GM12801 (cell line): Measurements from ENCODE around the gene GMPPA.

Source experiments
- TF ChIP-seq, protein P1 (sequence below): IDR thresholded peaks from one replicate; pipeline ENCODE4 v1.5.1; 2011; ENCODE audit warnings: control low read depth; ENCODE audit not compliant: insufficient read length; ENCODE audit errors: extremely low read depth

The GMPPA gene

DNA sequence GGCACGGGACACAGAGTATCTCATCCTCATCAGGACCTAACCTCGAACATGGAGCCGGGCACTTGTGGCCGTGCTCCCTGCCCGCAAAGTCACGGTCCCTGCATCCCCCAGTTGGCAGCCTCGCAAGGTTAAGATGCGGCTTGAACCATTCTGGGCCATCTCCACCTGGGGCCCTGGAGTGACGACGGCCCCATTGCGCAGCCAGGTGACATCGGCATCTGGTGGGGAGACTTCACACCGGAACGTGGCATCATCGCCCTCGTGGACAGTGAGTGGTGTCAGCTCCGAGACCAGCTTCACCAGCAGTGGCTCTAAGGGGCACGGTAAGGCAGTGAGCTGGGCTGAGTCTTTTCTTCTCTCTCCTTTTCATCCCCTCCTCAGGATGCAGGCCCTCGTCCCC lies 57.7 kb downstream of the GMPPA start:
- TF ChIP-seq, protein P1, sequence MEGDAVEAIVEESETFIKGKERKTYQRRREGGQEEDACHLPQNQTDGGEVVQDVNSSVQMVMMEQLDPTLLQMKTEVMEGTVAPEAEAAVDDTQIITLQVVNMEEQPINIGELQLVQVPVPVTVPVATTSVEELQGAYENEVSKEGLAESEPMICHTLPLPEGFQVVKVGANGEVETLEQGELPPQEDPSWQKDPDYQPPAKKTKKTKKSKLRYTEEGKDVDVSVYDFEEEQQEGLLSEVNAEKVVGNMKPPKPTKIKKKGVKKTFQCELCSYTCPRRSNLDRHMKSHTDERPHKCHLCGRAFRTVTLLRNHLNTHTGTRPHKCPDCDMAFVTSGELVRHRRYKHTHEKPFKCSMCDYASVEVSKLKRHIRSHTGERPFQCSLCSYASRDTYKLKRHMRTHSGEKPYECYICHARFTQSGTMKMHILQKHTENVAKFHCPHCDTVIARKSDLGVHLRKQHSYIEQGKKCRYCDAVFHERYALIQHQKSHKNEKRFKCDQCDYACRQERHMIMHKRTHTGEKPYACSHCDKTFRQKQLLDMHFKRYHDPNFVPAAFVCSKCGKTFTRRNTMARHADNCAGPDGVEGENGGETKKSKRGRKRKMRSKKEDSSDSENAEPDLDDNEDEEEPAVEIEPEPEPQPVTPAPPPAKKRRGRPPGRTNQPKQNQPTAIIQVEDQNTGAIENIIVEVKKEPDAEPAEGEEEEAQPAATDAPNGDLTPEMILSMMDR = no peak
